ENCODE data around the gene RIPOR3. TPM values are rescaled to one million over a fixed set of nuclear protein-coding genes. Genes with fewer than 3 reads are reported as not detected.
"Not testable (repeated sequence)": the region's sequence is repeated elsewhere in the genome, so short reads cannot be mapped to it uniquely, and the experiment has no call there.

Gene RIPOR3
- total RNA-seq, 4 donors from 2014 or later, result 6.1 to 25.7 (median 15.3) TPM

DNA sequence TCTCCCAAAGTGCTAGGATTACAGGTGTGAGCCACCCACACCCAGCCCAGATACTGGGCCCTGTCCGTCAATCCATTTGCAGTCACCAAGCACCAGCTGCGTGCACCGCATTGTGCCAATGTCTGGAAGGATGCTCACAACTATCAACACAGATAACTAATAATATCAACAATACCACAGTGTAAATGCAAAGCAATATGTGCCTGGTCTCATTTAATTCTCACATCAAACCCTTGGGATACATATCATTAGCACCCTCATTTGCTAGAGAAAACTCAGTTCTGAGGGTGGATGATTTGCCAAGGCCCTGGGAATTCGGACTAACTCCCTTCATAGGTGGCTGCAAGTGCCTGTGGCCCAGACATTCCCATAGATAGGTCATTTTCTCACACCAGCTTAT, 14.5 kb downstream of the RIPOR3 start:
- WGBS, result 100% methylated on average over 4 of the region's 4 CpGs
- no peak overlapping the region for H3K4me3 ChIP-seq
- peaks cover 9 to 17% (median 11%) of the 10 kb centered on the region in 4 donors for H3K4me1 ChIP-seq
- no peaks in the 10 kb centered on the region for H3K9me3 ChIP-seq
- no peak overlapping the region for H3K27ac ChIP-seq (replicated peaks in 1 of 4)
- H3K27me3 ChIP-seq, result no peaks in the 10 kb centered on the region
- no peaks in the 10 kb centered on the region for H3K36me3 ChIP-seq
- TF ChIP-seq POLR2AphosphoS5 (IDR thresholded peaks at IDR 0.05) (no peak), CTCF (IDR thresholded peaks at IDR 0.05) (no peak), POLR2A (IDR thresholded peaks at IDR 0.05; ENCODE audit: low read depth) (no peak), EP300 (IDR thresholded peaks at IDR 0.05) (no peak)
- no peak for DNase-seq (ENCODE audit: extremely low spot score)
- intact Hi-C loops (cut with DNase I), result no loop called here

DNA sequence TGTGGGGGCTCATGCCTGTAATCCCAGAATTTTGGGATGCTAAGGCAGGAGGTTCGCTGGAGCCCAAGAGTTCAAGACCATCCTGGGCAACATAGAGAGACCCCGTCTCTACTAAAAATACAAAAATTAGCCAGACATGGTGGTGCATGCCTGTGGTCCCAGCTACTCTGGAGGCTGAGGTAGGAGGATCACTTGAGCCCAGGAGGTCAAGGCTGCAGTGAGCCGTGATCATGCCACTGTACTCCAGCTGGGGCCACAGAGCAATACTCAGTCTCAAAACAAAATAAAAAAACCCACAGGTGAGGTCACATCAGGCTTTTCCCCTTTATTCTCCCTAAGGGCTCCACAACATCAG, 15.0 kb downstream of the RIPOR3 start:
- peaks cover 9 to 17% (median 11%) of the 10 kb centered on the region in 4 donors for H3K4me1 ChIP-seq
- WGBS, result 100% methylated on average over 1 of the region's 3 CpGs
- intact Hi-C loops (cut with DNase I); H3K4me3 ChIP-seq; H3K27me3 ChIP-seq; H3K9me3 ChIP-seq; H3K27ac ChIP-seq (replicated peaks in 1 of 4); DNase-seq (ENCODE audit: extremely low spot score); H3K36me3 ChIP-seq: not testable (repeated sequence)

GRCh38 chr20:50675671-50676376, 15.5 kb downstream of the RIPOR3 start:
- Histone ChIP-seq H3K4me3 (no peak overlapping the region), H3K4me1 (peaks cover 9 to 17% (median 11%) of the 10 kb centered on the region in 4 donors), H3K27ac (replicated peaks in 1 of 4) (no peak overlapping the region), H3K27me3 (no peaks in the 10 kb centered on the region), H3K9me3 (no peaks in the 10 kb centered on the region), H3K36me3 (no peaks in the 10 kb centered on the region)
- no peak for DNase-seq (ENCODE audit: extremely low spot score)
- intact Hi-C loops (cut with DNase I), result no loop called here
- 86% methylated on average over 6 of the region's 13 CpGs for WGBS
- TF ChIP-seq POLR2A (IDR thresholded peaks at IDR 0.05; ENCODE audit: low read depth) (no peak), CTCF (IDR thresholded peaks at IDR 0.05) (no peak), POLR2AphosphoS5 (IDR thresholded peaks at IDR 0.05) (no peak), EP300 (IDR thresholded peaks at IDR 0.05) (no peak)

GRCh38 chr20:50674138-50674825, 17.1 kb downstream of the RIPOR3 start:
- intact Hi-C loops (cut with DNase I), result no loop called here
- H3K36me3 ChIP-seq, result no peaks in the 10 kb centered on the region
- H3K27ac ChIP-seq (replicated peaks in 1 of 4), result no peak overlapping the region
- no peak for TF ChIP-seq EP300 (IDR thresholded peaks at IDR 0.05)
- no peak for TF ChIP-seq POLR2A (IDR thresholded peaks at IDR 0.05; ENCODE audit: low read depth)
- TF ChIP-seq CTCF (IDR thresholded peaks at IDR 0.05), result no peak
- no peak for TF ChIP-seq POLR2AphosphoS5 (IDR thresholded peaks at IDR 0.05)
- H3K9me3 ChIP-seq, result no peaks in the 10 kb centered on the region
- H3K27me3 ChIP-seq, result no peaks in the 10 kb centered on the region
- H3K4me1 ChIP-seq, result peaks cover 9 to 17% (median 11%) of the 10 kb centered on the region in 4 donors
- no peak overlapping the region for H3K4me3 ChIP-seq
- DNase-seq (ENCODE audit: extremely low spot score), result no peak
- 35% methylated on average over 2 of the region's 2 CpGs for whole genome bisulfite sequencing

GRCh38 chr20:50673466-50674137, 17.7 kb downstream of the RIPOR3 start:
- no peak for TF ChIP-seq POLR2AphosphoS5 (IDR thresholded peaks at IDR 0.05)
- no peak for TF ChIP-seq POLR2A (IDR thresholded peaks at IDR 0.05; ENCODE audit: low read depth)
- no peaks in the 10 kb centered on the region for H3K9me3 ChIP-seq
- intact Hi-C loops (cut with DNase I), result no loop called here
- H3K27ac ChIP-seq (replicated peaks in 1 of 4), result peak overlapping the region in 1 of 4 donors; percentile 48
- DNase-seq (ENCODE audit: extremely low spot score), result no peak
- H3K36me3 ChIP-seq, result no peaks in the 10 kb centered on the region
- peaks cover 8 to 15% (median 11%) of the 10 kb centered on the region in 4 donors for H3K4me1 ChIP-seq
- 60% methylated on average over 19 of the region's 19 CpGs for WGBS
- no peaks in the 10 kb centered on the region for H3K27me3 ChIP-seq
- no peak overlapping the region for H3K4me3 ChIP-seq
